Body of pancreas (tissue), 4 donors: ENCODE results near the gene DHRS11. TPM values are rescaled to one million over a fixed set of nuclear protein-coding genes. Genes with fewer than 3 reads are reported as not detected.

Experiments used
- ATAC-seq: fragments of 150-250 bp; one replicate; pipeline ENCODE4 v1.9.1; 2016
- DNase-seq, 4 donors: peaks; one replicate each; pipeline ENCODE4 v3.0.0-alpha.2; 2019
- H3K27ac ChIP-seq, 4 donors: fragments of 200-600 bp; sonication (generic); 1 replicate in 3 of 4; 2 replicates in 1 of 4; pipeline versions ENCODE4 v1.5.1 to v1.6.1; 2016 to 2019; ENCODE audit warnings: mild to moderate bottlenecking in 1 of 4, mixed read lengths in 1 of 4, moderate library complexity in 1 of 4
- H3K27me3 ChIP-seq, 2 donors: fragments of 200-600 bp; sonication (generic); one replicate each; pipeline ENCODE4 v1.6.0; 2016; ENCODE audit warnings: mild to moderate bottlenecking in 1 of 2
- H3K36me3 ChIP-seq, 2 donors: fragments of 200-600 bp; sonication (generic); replicated peaks in 1 of 2; 2 replicates each; pipeline ENCODE4 v1.5.1; 2016; ENCODE audit warnings: low read depth in 2 of 2; ENCODE audit not compliant: insufficient read depth in 1 of 2
- H3K4me1 ChIP-seq: fragments of 200-600 bp; sonication (generic); one replicate; pipeline ENCODE4 v1.6.0; 2016
- H3K4me3 ChIP-seq, 2 donors: fragments of 200-600 bp; sonication (generic); 1 replicate in 1 of 2; 2 replicates in 1 of 2; pipeline ENCODE4 v1.5.1; 2016 to 2019
- H3K9me3 ChIP-seq, 3 donors: fragments of 200-600 bp; sonication (generic); 1 replicate in 2 of 3; 2 replicates in 1 of 3; pipeline ENCODE4 v1.5.1; 2016
- POLR2A ChIP-seq, 3 donors: fragments of 450-650 bp; IDR thresholded peaks; one replicate each; pipeline ENCODE4 v1.6.1; 2016; ENCODE audit warnings: antibody characterized with exemption in 3 of 3, mild to moderate bottlenecking in 2 of 3
- WGBS, 2 donors: methylation state at CpG; one replicate each; pipeline ENCODE4 v1.1.5; 2017; 5-methylcytosine and 5-hydroxymethylcytosine counted together
- intact Hi-C: fragments of 100-400 bp; cut with DNase I; formaldehyde crosslinking; loops from one replicate; pipeline ENCODE4 v1.15.1; 2023
- total RNA-seq, 2 donors: library from RNA; depleted of rRNA; stranded (reverse); fragments of >200 nt; gene quantifications; one replicate each; pipeline ENCODE4 v1.1.0, GENCODE V29; 2016
- TF ChIP-seq, protein P1 (sequence below), 7 experiments: fragments of 450-650 bp in 4 of 7; fragments of 200-600 bp in 3 of 7; sonication (generic) in 3 of 7; IDR thresholded peaks; one replicate each; pipeline ENCODE4 v1.5.1; 2016 to 2019; ENCODE audit warnings: antibody characterized with exemption in 7 of 7

DHRS11 gene
- total RNA-seq, 2 donors from 2014 or later: 7.0 to 16.5 TPM

- Histone ChIP-seq H3K4me3 (no peak overlapping the region), H3K27ac (no peak overlapping the region), H3K36me3 (no peaks in the 10 kb centered on the region), H3K9me3 (no peaks in the 10 kb centered on the region), H3K27me3 (no peaks in the 10 kb centered on the region), H3K4me1 (no peaks in the 10 kb centered on the region)
- ATAC-seq (no peak), DNase-seq (no peak)
- WGBS, 2 donors: 41 to 43% methylated on average over 18 of the region's 18 CpGs
- TF ChIP-seq, protein P1, sequence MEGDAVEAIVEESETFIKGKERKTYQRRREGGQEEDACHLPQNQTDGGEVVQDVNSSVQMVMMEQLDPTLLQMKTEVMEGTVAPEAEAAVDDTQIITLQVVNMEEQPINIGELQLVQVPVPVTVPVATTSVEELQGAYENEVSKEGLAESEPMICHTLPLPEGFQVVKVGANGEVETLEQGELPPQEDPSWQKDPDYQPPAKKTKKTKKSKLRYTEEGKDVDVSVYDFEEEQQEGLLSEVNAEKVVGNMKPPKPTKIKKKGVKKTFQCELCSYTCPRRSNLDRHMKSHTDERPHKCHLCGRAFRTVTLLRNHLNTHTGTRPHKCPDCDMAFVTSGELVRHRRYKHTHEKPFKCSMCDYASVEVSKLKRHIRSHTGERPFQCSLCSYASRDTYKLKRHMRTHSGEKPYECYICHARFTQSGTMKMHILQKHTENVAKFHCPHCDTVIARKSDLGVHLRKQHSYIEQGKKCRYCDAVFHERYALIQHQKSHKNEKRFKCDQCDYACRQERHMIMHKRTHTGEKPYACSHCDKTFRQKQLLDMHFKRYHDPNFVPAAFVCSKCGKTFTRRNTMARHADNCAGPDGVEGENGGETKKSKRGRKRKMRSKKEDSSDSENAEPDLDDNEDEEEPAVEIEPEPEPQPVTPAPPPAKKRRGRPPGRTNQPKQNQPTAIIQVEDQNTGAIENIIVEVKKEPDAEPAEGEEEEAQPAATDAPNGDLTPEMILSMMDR (IDR thresholded peaks at IDR 0.05): no peak
- TF ChIP-seq POLR2A (IDR thresholded peaks at IDR 0.05): no peak
- intact Hi-C loops: loop anchor here (5.0 kb wide), 1 partner anchor 409 kb away; no protein-coding TSS in a partner anchor
Measured at GRCh38 chr17:36632916-36633771, 41.5 kb downstream of the DHRS11 start.

GRCh38 chr17:36640346-36640745, 48.7 kb downstream of the DHRS11 start:
- Histone ChIP-seq H3K4me3 (no peak overlapping the region), H3K27me3 (peaks cover 0 to 21% of the 10 kb centered on the region in 2 donors), H3K4me1 (peaks cover 15% of the 10 kb centered on the region), H3K36me3 (no peaks in the 10 kb centered on the region), H3K9me3 (no peaks in the 10 kb centered on the region), H3K27ac (no peak overlapping the region)
- intact Hi-C loops: no loop called here
- WGBS, 2 donors: 75 to 81% methylated on average over 2 of the region's 2 CpGs
- no peak for TF ChIP-seq POLR2A (IDR thresholded peaks at IDR 0.05)
- TF ChIP-seq, protein P1 (IDR thresholded peaks at IDR 0.05): no peak
- no peak for DNase-seq
- ATAC-seq: no peak

DNA sequence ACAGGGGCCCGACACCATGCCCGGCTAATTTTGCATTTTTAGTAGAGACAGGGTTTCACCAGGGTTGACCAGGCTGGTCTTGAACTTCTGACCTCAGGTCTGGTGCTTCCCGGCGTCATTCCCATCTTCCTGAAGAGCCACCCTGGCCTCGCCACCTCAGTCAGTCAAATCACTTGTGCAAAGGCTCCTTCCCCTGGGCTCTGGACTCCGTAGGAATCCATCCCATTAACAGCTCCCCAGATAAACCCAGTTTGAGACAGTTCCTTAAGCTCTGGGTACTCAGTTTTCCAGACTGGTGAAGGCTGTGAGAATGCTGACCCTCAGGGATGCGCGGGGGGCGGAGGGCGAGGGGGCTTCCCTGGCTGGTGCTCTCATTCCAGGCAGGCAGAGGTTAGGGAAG, 49.2 kb downstream of the DHRS11 start:
- intact Hi-C loops: no loop called here
- DNase-seq (no peak), ATAC-seq (no peak)
- H3K27me3 ChIP-seq: peaks cover 0 to 21% of the 10 kb centered on the region in 2 donors
- 47 to 48% methylated on average over 10 of the region's 10 CpGs for WGBS, 2 donors
- no peaks in the 10 kb centered on the region for H3K36me3 ChIP-seq
- no peak overlapping the region for H3K27ac ChIP-seq
- H3K4me1 ChIP-seq: peaks cover 15% of the 10 kb centered on the region
- H3K4me3 ChIP-seq: no peak overlapping the region
- TF ChIP-seq POLR2A (IDR thresholded peaks at IDR 0.05): no peak
- TF ChIP-seq, protein P1 (IDR thresholded peaks at IDR 0.05): no peak
- no peaks in the 10 kb centered on the region for H3K9me3 ChIP-seq

DNA sequence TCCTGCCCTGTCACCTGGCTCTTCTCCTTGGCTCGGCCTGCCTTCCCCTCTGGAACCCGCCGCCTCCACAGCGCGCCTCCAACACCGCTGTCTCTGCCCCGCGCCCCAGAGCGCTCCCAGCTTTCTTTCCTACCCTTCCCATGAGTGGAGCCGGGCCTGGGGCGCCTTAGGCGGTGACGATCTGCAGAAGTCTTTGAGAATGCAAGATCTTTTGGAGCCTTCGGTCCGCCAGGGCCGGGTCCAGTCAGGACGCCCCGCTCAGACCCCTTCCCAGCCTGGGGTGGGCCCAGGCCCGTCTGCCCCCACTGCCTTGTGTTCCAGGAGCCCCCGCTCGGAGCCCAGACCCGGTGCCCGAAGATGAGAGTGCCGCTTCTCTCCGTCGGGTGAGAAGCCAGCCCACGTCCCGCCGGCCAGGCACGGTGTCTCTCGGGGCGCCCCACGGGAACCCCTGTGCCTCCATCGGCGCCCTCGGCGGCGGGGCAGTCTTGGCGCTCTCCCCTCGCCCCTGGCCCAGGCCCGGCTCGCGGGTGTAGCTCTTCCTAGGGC, 49.7 kb downstream of the DHRS11 start:
- intact Hi-C loops: no loop called here
- Histone ChIP-seq H3K27ac (no peak overlapping the region), H3K36me3 (no peaks in the 10 kb centered on the region), H3K4me3 (no peak overlapping the region), H3K9me3 (no peaks in the 10 kb centered on the region), H3K4me1 (peaks cover 15% of the 10 kb centered on the region), H3K27me3 (peaks cover 0 to 21% of the 10 kb centered on the region in 2 donors)
- ATAC-seq (no peak), DNase-seq (no peak)
- WGBS, 2 donors: 3 to 11% methylated on average over 20 to 37 of the region's 43 CpGs
- TF ChIP-seq, protein P1 (IDR thresholded peaks at IDR 0.05): no peak
- TF ChIP-seq POLR2A (IDR thresholded peaks at IDR 0.05): no peak
